ENCODE results near the gene WDR27. TPM values are rescaled to one million over a fixed set of nuclear protein-coding genes. Genes with fewer than 3 reads are reported as not detected.

WDR27 gene
- polyA plus RNA-seq, 2 of the 4 experiments (the other 2 are of a cell fraction) = 18.9 to 36.1 TPM

GRCh38 chr6:169648617-169649016 is 53.2 kb downstream of the WDR27 start:
- Histone ChIP-seq H3K4me1 (no peaks in the 10 kb centered on the region), H3K9me3 (no peaks in the 10 kb centered on the region), H3K27ac (no peak overlapping the region), H3K4me3 (no peak overlapping the region), H3K4me2 (no peak overlapping the region)
- 85% methylated on average over 5 of the region's 9 CpGs for WGBS (ENCODE audit: missing lambda C conversion rate)
- FAIRE-seq (no peak), ATAC-seq (no peak), DNase-seq (ENCODE audit: low read depth in 1 of 2, low spot score in 1 of 2) (no peak)
- TF ChIP-seq NR3C1 (IDR thresholded peaks at IDR 0.05) (no peak), HEYL (CRISPR knock-in tag; IDR thresholded peaks at IDR 0.05) (no peak), SMC3 (IDR thresholded peaks at IDR 0.05) (no peak), HMGXB4 (CRISPR knock-in tag; IDR thresholded peaks at IDR 0.05; ENCODE audit: borderline replicate concordance) (no peak), EP300 (IDR thresholded peaks at IDR 0.05) (no peak), E2F6 (IDR thresholded peaks at IDR 0.05; ENCODE audit: borderline replicate concordance, low read depth) (no peak), TP53 (CRISPR knock-in tag; IDR thresholded peaks at IDR 0.05) (no peak), MAZ (IDR thresholded peaks at IDR 0.05; ENCODE audit: borderline replicate concordance, low read depth, low read length) (no peak), FOSB (CRISPR knock-in tag; IDR thresholded peaks at IDR 0.05) (no peak), GATA3 (IDR thresholded peaks at IDR 0.05; ENCODE audit: borderline replicate concordance) (no peak), SREBF2 (IDR thresholded peaks at IDR 0.05) (no peak), USF2 (IDR thresholded peaks at IDR 0.05) (no peak), FOXS1 (CRISPR knock-in tag; IDR thresholded peaks at IDR 0.05) (no peak), HOXA7 (CRISPR knock-in tag; IDR thresholded peaks at IDR 0.05) (no peak), PBX3 (IDR thresholded peaks at IDR 0.05) (no peak), RCOR1 (IDR thresholded peaks at IDR 0.05; ENCODE audit: low read depth, low read length) (no peak)
- ChIA-PET CTCF (no interaction called here), POLR2A (no interaction called here)

- FAIRE-seq (no peak), ATAC-seq (no peak), DNase-seq (ENCODE audit: low read depth in 1 of 2, low spot score in 1 of 2) (no peak)
- H3K9me3 ChIP-seq = no peaks in the 10 kb centered on the region
- 95% methylated on average over 10 of the region's 10 CpGs for WGBS (ENCODE audit: missing lambda C conversion rate)
- ChIA-PET CTCF (no interaction called here), POLR2A (no interaction called here)
- no peak for TF ChIP-seq ATOH8 (CRISPR knock-in tag; IDR thresholded peaks at IDR 0.05; ENCODE audit: low read depth)
- TF ChIP-seq CHD2 (IDR thresholded peaks at IDR 0.05; ENCODE audit: low read length, partially characterized antibody) = no peak
- no peak for TF ChIP-seq MAZ (IDR thresholded peaks at IDR 0.05; ENCODE audit: borderline replicate concordance, low read depth, low read length)
- no peak for TF ChIP-seq RARB (CRISPR knock-in tag; IDR thresholded peaks at IDR 0.05)
- no peak for TF ChIP-seq KDM5A (IDR thresholded peaks at IDR 0.05)
- TF ChIP-seq ZFP36 (IDR thresholded peaks at IDR 0.05; ENCODE audit: borderline replicate concordance, partially characterized antibody) = no peak
- no peak for TF ChIP-seq BCL3 (IDR thresholded peaks at IDR 0.05)
- TF ChIP-seq HOXB5 (CRISPR knock-in tag; IDR thresholded peaks at IDR 0.05) = no peak
- no peak for TF ChIP-seq RFX5 (IDR thresholded peaks at IDR 0.05)
- TF ChIP-seq MAX (IDR thresholded peaks at IDR 0.05) = no peak
- TF ChIP-seq POLR2AphosphoS2 (conservative IDR thresholded peaks at IDR 0.05; ENCODE audit: low read length) = no peak
- TF ChIP-seq ESRRA (IDR thresholded peaks at IDR 0.05; ENCODE audit: borderline replicate concordance, low read length) = no peak
- no peak for TF ChIP-seq HMGXB4 (CRISPR knock-in tag; IDR thresholded peaks at IDR 0.05; ENCODE audit: borderline replicate concordance)
- TF ChIP-seq EP300 (IDR thresholded peaks at IDR 0.05) = no peak
- H3K4me1 ChIP-seq = no peaks in the 10 kb centered on the region
- no peak overlapping the region for H3K4me3 ChIP-seq
- H3K27ac ChIP-seq = no peak overlapping the region
- no peak overlapping the region for H3K4me2 ChIP-seq
Observed at GRCh38 chr6:169648092-169648491, 53.7 kb downstream of the WDR27 start.
